Breast epithelium (tissue), 3 donors: ENCODE data around the gene DYRK1B.

ENCODE experiments used
- CTCF ChIP-seq, 3 donors: fragments of 450-650 bp; IDR thresholded peaks; one replicate each; pipeline ENCODE4 v1.5.1; 2016 to 2017; ENCODE audit warnings: antibody characterized with exemption in 3 of 3, mild to moderate bottlenecking in 3 of 3, moderate library complexity in 3 of 3
- POLR2A ChIP-seq: fragments of 450-650 bp; IDR thresholded peaks from one replicate; pipeline ENCODE4 v1.6.1; 2016; ENCODE audit warnings: antibody characterized with exemption, mild to moderate bottlenecking, moderate library complexity
- POLR2AphosphoS5 ChIP-seq, 3 donors: sonication (generic); formaldehyde crosslinking; IDR thresholded peaks; one replicate each; pipeline ENCODE4 v1.6.1; 2017; ENCODE audit warnings: antibody characterized with exemption in 3 of 3

GRCh38 chr19:39780894-39781293 lies 53.1 kb downstream of the DYRK1B start:
- TF ChIP-seq CTCF (IDR thresholded peaks at IDR 0.05) (no peak), POLR2A (no peak), POLR2AphosphoS5 (IDR thresholded peaks at IDR 0.05) (no peak)
